Measurements from ENCODE around the gene UBR2.
"Not testable (repeated sequence)": the region's sequence is repeated elsewhere in the genome, so short reads cannot be mapped to it uniquely, and the experiment has no call there.

Gene UBR2

DNA sequence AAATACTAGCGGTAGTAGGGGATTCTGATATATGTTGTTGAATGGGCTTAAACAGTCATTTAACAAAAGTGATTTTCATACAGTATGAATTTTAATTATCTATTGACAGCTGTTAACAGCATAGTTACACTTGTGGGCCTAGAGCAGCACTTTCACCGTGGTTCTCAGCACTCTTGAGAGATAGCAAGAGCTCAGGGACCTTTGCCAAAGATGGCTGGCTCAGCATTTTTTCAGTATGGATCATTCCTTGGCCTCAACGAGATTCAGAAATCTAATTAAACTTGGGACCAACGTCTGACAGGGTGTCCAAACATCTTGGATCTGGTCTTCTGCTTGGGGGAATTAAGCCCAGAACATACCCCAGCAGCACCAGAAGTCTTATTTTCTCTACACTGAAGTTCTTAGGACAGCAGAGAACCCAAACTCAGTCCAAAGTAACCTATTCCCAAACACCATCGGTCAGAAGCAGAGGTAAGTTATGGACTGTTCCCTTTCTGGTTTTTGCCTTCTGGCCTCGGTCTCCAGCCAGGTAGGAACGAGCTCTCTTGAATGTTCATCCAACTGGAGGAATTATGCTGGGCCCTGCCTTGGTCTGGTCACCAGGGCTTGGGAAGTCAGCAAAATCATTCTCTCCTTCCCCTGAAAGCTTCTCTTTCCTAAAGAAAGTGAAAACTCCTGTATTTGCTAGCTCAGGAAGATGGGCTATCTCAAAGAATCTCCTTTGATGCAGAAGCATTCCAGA is 132.9 kb downstream of the UBR2 start:
- DNase-seq, result no peak

DNA sequence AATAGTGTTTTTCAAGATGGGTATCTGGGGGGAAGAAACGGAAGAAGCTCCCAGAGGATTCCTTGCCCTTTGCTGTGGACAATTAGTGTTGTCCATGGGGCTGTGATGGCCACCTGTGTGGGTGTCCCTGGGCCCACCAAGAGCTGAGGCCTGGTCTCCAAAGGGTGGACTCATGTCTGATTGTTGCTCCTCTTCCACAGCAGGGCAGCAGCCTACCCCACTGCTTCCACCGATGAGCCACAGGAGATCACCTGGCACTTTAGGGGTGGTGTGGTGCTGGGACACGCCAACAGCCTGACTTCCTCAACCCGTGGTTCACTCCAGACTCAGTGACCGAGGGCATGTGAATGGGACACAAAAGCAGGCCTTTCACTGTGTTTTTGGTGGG is 133.4 kb downstream of the UBR2 start:
- DNase-seq, result no peak

GRCh38 chr6:42698217-42698616 is 134.4 kb downstream of the UBR2 start:
- DNase-seq, result no peak

GRCh38 chr6:42702200-42702599 is 138.4 kb downstream of the UBR2 start:
- DNase-seq, result no peak

DNA sequence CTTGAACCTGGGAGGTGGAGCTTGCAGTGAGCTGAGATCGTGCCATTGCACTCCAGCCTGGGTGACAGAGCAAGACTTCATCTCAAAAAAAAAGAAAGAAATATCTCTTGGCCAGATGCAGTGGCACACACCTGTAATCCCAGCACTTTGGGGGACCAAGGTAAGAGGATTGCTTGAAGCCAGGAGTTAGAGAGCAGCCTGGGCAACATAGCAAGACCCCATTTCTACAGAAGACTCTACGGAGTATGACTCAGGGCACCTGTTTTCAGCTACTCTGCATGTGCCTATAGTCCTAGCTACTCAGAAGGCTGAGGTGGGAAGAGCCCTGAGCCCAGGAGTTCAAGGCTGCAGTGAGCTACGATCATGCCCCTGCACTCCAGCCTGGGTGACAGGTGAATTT is 139.0 kb downstream of the UBR2 start:
- DNase-seq, result not testable (repeated sequence)

GRCh38 chr6:42704251-42704936 is 140.6 kb downstream of the UBR2 start:
- no peak for DNase-seq

DNA sequence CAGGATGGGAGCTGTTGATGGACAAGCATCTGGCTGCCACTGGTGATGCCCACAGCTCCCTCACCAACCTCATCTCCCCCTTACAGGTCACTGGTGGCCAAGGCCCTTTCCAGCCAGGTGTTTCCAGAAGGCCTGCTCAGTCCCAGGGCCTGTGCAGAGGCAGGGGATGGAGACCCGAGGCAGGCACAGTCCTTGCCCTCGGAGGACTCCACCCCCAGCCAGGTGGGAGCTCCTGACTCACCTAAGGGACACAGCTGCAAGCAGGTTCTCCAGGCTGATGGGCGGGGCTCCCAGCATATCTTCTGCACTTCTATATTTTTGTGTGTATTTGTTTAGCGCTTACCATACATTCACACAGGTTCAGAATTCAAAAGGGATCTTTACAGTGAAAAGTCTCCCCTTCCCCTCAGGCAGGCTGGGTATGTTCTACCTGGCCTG is 141.1 kb downstream of the UBR2 start:
- DNase-seq, result peak in 1 of 2 experiments; percentile 14

DNA sequence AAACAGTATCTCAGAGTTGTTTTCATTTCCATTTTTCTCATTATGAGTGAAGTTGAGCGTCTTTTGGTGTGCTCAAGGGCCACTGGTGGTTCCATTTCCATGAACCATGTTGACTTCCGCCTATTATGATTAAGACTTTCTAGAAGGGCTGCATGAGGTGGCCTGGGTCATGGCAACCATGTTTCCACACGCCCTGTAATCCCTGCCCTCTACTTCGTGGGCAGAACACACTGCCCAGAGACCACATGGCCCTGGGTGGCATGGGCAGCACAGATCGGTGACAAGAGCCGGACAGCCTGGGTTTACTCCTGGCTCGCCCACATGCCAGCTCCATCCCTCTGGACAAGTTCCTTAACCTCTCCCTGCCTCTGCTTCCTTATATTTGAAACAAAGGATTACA is 143.8 kb downstream of the UBR2 start:
- DNase-seq, result no peak

- DNase-seq, result no peak
These were observed 144.3 kb downstream of the UBR2 start for GRCh38 chr6:42708096-42708495.

DNA sequence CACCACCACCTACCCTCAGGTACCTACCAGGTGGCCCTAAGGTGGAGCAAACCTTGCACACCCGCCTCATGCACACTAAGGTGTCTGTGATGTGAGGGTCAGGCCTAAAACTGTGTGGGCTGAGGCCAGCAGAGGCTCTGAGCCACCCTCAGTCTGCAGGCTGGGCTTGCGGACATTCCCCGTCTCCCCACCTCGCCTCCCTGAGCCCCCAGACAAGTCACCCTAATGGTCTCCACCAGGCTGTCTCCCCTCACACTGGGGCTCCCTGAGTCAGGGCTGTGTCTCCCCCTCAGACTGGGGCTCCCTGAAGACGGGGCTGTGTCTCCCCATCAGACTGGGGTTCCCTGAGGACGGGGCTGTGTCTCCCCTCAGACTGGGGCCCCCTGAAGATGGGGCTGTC is 146.0 kb downstream of the UBR2 start:
- no peak for DNase-seq

DNA sequence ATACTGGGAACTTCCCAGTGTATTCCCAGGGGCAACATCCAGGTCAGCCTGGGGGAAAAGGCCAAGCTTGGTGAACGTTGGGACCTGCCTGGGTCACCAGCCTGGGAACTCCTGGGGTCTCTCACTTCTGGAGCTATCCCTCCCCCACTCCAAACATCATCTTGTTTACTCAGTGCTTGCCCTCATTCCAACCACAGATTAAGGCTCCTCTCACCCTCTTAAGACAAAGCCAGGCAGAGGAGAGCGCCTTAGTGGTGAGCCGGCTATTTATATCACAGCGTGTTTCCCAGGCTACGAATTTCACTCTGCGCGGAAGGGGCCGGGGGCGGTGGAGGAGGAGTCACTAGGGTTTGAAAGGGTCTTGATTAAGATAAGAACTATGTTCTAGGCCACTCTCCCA is 146.5 kb downstream of the UBR2 start:
- DNase-seq, result no peak

- DNase-seq, result no peak
These were observed 148.1 kb downstream of the UBR2 start for GRCh38 chr6:42711930-42712329.

DNA sequence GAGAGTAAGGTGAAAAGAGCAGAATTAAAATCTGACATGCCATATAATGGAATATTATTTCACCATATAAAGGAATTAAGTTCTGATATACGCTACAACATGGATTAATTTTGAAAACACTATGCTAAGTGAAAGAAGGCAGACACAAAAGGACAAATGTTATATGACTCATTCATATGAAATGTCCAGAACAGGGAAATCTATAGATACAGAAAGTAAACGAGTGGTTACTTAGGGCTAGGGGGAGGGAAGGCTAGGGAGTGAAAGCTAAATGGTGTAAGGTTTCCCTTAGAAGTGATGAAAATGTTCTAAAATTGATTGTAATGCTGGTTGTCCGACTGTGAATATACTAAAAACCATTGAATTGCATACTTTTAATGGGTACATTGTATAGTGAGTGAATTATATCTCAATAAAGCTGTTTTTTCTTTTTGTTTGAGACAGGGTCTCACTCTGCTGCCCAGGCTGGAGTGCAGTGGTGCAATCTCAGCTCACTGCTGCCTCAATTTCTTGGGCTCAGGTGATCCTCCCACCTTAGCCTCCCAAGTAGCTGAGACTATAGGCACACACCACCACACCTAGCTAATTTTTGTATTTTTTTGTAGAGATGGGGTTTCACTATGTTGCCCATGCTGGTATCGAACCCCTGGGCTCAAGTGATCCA is 150.4 kb downstream of the UBR2 start:
- DNase-seq, result no peak

GRCh38 chr6:42715871-42716270 is 152.0 kb downstream of the UBR2 start:
- DNase-seq, result no peak

GRCh38 chr6:42720739-42721138 is 156.9 kb downstream of the UBR2 start:
- no peak for DNase-seq

DNA sequence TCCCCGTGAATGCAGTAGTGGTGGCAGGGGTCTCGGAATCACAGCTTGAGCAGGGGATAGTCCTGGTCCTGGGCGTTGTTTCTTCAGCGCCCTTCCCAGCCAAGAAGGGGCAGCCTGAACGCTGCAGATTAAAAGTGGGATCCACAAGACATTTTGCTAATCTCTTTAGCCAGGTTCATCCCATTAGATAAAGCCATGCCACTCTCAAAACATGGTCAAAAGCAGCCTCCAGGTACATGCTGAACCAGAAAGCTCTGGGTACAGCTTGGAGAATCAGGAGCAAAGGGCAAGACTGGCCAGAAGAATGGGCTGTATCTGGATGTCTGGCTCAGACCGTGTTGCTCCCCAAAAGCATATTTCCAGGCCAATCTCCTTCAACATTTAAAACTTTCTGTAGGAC is 158.7 kb downstream of the UBR2 start, which contains the start of gene PRPH2:
TSS of gene PRPH2 (minus strand) at position 101 of the 400 bp plus-strand sequence. CDS start 263 bp downstream, outside the sequence.
- no peak for DNase-seq

- DNase-seq, result no peak
These were observed 161.0 kb downstream of the UBR2 start for GRCh38 chr6:42724825-42725224.

DNA sequence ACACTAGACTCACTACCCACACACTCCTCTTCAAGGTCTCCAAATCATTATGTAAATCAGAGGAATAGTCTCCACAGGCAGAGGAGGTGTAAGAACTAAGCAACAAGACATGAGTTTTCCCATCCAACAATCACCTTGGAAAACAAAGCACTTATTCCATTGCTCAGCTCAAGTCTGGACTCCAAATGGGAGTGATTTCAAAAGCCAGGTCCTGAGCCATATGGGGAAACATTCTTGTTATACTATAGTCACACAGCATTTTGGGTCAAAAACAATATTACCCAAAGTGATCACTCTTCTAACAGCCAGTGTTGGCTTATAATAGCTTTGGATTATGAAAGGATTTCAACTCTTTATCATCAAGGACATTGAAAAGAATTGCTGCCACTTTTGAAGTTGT is 162.2 kb downstream of the UBR2 start:
- no peak for DNase-seq

DNA sequence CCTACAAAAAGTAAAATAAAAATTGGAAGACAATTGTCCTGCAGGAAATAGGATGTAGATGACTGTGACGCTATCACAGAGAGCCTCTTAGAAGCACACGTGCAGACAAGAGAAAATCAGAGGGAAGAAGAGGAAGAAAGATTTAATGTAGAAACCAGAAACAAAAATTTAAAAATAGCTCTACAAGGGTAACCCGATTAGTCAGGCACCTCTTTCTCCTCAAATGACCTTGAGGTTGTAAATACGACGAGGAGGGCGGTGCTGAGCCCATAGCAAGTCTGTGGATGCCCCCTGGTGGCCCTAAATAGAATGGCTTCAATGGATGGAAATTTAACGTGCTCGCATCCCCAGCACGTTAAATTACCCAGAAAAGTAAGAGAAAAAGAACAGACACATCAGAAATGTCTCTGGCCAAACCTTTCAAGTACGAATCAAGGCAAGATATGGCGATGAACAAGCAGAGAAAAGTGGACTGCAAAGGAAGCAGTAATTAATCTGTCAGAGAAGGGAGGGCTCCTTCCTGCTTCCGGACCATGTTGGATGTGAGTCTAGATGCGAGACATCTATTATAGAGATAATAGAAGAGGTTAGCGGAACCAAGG is 162.8 kb downstream of the UBR2 start:
- DNase-seq, result peak; percentile 48 to 87

DNA sequence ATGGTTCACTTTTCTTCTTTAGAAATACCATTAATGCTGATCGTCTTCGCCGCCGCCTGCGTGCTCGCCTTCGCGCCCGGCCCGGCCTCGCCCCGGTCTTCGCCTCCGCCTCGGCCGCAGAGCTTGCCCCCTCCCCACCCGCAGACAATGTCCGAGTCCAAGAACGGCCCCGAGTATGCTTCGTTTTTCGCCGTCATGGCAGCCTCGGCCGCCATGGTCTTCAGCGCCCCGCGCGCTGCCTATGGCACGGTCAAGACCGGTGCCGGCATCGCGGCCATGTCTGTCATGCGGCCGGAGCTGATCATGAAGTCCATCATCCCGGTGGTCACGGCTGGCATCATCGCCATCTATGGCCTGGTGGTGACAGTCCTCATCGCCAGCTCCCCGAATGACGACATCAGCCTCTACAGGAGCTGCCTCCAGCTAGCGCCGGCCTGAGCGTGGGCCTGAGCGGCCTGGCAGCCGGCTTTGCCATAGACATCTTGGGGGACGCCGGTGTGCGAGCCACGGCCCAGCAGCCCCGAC is 163.3 kb downstream of the UBR2 start:
- no peak for DNase-seq

DNA sequence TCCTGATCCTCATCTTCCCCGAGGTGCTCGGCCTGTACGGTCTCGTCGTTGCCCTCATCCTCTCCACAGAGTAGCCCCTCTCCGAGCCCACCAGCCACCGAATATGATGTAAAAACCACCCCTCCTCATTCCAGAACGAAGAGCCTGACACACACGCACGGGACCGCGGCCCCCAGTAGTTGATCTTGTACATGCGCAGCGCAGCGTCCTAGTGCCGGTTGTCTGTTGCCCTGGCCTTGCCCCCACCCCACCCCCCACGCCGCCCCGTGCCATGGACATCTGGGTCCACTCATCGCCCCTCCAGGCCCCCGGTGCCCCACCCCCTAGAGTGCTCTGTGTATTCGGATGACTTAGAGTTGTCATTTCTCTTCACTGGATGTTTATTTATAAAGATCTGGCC is 163.8 kb downstream of the UBR2 start:
- no peak for DNase-seq

DNA sequence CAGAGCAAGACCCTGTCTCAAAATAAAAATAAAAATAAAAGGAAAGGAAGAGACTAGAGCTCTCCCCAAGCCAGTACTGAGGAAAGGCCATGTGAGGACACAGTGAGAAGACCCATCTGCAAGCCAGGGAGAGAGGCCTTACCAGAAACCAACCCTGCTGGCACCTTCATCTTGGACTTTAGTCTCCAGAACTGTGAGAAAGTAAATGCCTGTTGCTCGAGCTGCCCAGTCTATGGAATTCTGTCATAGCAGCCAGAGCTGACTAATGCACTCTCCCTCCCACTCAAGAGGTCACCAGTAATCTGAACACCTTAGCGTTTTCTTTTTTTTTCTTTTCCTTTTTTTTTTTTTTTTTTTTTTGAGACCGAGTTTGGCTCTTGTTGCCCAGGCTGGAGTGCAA is 165.9 kb downstream of the UBR2 start:
- no peak for DNase-seq

DNA sequence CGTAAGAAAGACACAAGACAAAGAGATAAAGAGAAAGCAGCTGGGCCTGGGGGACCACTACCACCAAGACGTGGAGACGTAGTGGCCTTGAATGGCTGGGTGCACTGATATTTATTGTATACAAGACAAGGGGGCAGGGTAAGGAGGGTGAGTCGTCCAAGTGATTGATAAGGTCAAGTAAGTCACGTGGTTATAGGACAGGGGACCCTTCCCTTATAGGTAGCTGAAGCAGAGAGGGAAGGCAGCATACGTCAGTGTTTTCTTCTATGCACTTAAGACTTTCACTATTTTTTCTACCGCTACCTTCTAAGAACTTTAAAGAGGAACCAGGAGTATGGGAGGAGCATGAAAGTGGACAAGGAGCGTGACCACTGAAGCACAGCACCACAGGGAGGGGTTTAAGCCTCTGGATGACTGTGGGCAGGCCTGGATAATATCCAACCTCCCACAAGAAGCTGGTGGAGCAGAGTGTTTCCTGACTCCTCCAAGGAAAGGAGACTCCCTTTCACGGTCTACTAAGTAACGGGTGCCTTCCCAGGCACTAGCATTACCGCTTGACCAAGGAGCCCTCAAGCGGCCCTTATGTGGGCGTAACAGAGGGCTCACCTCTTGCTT is 170.1 kb downstream of the UBR2 start:
- DNase-seq, result not testable (repeated sequence)
